ENCODE data around the gene AHCYL1. TPM values are rescaled to one million over a fixed set of nuclear protein-coding genes. Genes with fewer than 3 reads are reported as not detected.

The AHCYL1 gene
- total RNA-seq, 4 donors from 2014 or later: 49.7 to 60.3 (median 53.0) TPM

DNA sequence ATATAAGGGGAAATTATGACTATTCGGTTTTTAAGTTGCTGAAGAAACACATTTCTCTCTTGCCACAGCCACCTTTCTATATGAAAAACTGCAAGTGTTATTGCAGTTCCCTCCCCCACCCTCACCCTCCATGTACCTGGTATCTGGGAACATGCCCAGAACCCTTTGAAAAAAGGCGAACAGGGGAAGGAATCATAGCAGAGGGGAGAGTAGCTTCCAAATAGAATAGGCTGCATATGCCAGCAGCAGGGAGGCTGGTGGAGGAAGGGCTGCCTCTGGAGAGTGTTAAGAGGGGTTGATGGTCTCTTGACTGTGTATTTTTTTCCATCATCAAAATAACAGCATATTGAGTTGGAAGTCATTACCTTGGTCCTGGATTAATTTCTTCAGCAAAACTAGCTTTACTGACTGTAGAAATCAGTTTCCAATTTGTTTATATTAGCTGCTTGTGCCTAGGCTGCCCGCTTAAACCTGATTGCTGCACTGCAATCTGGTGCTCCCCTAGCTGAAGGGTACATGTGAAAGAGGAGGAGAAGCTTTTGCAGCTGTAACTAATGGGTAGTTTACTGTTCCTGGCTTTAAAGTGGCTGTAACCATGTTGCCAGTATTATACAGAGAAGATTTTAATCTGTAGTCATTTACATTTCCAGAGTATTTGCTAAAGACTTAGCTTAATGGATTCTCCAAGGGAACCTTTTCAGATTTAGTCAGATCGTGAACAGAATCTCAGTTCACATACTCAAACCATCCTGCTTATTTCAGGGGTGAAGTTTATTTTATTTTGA, 22.7 kb downstream of the AHCYL1 start:
- Histone ChIP-seq H3K27ac (no peak overlapping the region), H3K36me3 (peaks cover 6 to 35% (median 12%) of the 10 kb centered on the region in 3 donors), H3K9me3 (no peaks in the 10 kb centered on the region), H3K4me1 (peaks cover 21 to 52% (median 34%) of the 10 kb centered on the region in 3 donors), H3K4me3 (no peak overlapping the region), H3K27me3 (no peaks in the 10 kb centered on the region)
- no peak for TF ChIP-seq POLR2A (IDR thresholded peaks at IDR 0.05)
- TF ChIP-seq, protein P1, sequence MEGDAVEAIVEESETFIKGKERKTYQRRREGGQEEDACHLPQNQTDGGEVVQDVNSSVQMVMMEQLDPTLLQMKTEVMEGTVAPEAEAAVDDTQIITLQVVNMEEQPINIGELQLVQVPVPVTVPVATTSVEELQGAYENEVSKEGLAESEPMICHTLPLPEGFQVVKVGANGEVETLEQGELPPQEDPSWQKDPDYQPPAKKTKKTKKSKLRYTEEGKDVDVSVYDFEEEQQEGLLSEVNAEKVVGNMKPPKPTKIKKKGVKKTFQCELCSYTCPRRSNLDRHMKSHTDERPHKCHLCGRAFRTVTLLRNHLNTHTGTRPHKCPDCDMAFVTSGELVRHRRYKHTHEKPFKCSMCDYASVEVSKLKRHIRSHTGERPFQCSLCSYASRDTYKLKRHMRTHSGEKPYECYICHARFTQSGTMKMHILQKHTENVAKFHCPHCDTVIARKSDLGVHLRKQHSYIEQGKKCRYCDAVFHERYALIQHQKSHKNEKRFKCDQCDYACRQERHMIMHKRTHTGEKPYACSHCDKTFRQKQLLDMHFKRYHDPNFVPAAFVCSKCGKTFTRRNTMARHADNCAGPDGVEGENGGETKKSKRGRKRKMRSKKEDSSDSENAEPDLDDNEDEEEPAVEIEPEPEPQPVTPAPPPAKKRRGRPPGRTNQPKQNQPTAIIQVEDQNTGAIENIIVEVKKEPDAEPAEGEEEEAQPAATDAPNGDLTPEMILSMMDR (IDR thresholded peaks at IDR 0.05): no peak
- DNase-seq: no peak
- intact Hi-C loops (cut with DNase I): no loop called here
- WGBS, 2 donors: 64 to 66% methylated on average over 4 of the region's 4 CpGs

DNA sequence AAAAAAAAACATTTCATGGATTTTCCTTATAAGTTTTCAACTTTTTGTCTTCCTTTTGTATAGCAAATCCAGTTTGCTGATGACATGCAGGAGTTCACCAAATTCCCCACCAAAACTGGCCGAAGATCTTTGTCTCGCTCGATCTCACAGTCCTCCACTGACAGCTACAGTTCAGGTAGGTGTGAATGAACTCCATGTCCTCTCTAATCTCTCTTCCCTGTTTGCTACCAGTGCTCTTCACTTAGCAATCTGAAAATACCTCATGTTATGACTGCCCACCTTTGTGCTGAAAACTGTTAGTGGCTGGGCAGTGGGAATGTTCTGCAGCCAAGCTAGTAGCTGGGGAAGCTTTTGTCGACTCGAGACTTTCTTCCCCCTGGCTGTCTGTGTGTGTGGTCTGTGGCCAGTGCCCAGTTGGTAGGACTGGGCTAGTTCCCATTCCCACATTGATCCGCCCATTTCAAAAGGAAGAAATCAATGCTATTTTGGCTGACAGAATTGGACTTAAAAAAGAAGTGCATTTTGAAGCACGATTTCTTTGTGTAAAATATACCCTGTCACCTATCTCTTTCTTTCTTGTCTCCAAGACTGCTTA, 24.5 kb downstream of the AHCYL1 start:
- 83 to 84% methylated on average over 7 of the region's 7 CpGs for WGBS, 2 donors
- Histone ChIP-seq H3K4me3 (no peak overlapping the region), H3K36me3 (peaks cover 6 to 53% (median 26%) of the 10 kb centered on the region in 3 donors), H3K27ac (no peak overlapping the region), H3K9me3 (no peaks in the 10 kb centered on the region), H3K4me1 (peaks cover 12 to 34% (median 23%) of the 10 kb centered on the region in 3 donors), H3K27me3 (no peaks in the 10 kb centered on the region)
- TF ChIP-seq, protein P1 (IDR thresholded peaks at IDR 0.05): no peak
- no peak for TF ChIP-seq POLR2A (IDR thresholded peaks at IDR 0.05)
- intact Hi-C loops (cut with DNase I): no loop called here
- no peak for DNase-seq

DNA sequence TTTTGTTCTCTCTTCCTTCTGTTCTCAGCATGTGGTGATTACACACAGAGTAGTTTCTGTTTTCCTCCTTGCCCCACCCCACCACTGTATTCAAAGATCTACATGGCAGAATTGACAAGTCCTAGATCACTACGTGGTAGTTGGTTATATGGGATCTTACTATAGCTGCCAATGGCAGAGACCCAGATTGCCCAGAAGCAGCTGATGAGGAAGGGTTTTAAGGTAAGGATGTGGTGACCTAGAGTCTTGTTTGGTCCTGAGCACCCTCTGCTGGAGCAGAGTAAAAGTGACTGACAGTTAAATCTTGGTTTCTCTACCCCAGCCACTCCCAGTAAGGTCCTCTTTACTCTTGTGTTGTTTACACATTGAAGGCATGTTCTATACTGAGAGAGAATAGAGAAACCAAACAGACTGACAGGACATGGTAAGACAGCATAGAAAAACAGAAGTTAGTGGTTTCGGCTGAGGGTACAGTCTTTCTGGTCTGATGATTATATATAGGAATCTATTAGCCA, 27.0 kb downstream of the AHCYL1 start:
- Histone ChIP-seq H3K4me1 (peaks cover 0 to 10% (median 1%) of the 10 kb centered on the region in 3 donors), H3K36me3 (peaks cover 23 to 78% (median 44%) of the 10 kb centered on the region in 3 donors), H3K9me3 (no peaks in the 10 kb centered on the region), H3K4me3 (no peak overlapping the region), H3K27ac (peak overlapping the region in 2 of 4 donors; percentile 22), H3K27me3 (no peaks in the 10 kb centered on the region)
- WGBS, 2 donors: 39 to 48% methylated on average over 2 of the region's 2 CpGs
- no peak for TF ChIP-seq POLR2A (IDR thresholded peaks at IDR 0.05)
- TF ChIP-seq, protein P1 (IDR thresholded peaks at IDR 0.05): peak in 5 of 6 experiments; percentile 27 to 66 (median 56)
- no peak for DNase-seq
- intact Hi-C loops (cut with DNase I): no loop called here

DNA sequence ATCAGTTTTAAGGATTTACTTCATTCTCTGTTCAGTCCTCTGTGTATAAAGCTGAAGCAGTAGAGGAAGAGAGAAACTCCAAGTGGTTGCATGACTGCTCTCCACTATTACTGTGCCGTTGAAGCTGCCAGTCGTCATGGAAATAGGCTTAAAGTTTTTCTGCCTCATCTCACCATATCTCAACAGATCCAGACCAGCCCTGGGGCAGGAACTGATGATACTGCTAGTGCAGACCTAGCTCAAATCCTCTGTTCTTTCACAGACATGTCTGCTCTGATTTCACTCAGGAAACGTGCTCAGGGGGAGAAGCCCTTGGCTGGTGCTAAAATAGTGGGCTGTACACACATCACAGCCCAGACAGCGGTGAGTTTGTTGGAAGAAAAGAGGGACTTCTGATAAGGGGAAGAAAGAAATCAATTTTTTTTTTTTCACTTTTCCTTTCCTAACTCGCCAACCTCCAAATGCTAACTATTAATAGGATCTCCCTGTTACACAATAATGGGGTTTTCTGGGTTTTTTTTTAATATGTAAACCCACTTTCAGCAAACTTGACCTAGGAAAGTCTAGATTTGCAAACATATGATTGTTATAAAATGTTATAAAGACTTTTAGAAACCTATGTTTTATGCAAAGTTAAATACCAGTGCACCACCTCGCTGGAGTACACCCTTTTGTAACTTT, 27.7 kb downstream of the AHCYL1 start:
- Histone ChIP-seq H3K4me3 (no peak overlapping the region), H3K27ac (no peak overlapping the region), H3K4me1 (peaks cover 0 to 3% (median 0%) of the 10 kb centered on the region in 3 donors), H3K27me3 (no peaks in the 10 kb centered on the region), H3K36me3 (peaks cover 23 to 85% (median 45%) of the 10 kb centered on the region in 3 donors), H3K9me3 (no peaks in the 10 kb centered on the region)
- 63 to 87% methylated on average over 6 of the region's 6 CpGs for WGBS, 2 donors
- intact Hi-C loops (cut with DNase I): no loop called here
- TF ChIP-seq, protein P1 (IDR thresholded peaks at IDR 0.05): no peak
- no peak for TF ChIP-seq POLR2A (IDR thresholded peaks at IDR 0.05)
- no peak for DNase-seq

All from esophagus squamous epithelium (tissue), 5 donors.